ENCODE data around the gene GMDS. TPM values are rescaled to one million over a fixed set of nuclear protein-coding genes. Genes with fewer than 3 reads are reported as not detected.
A peak's percentile ranks its signal among the peaks of the same experiment; 100 is the strongest.

Gene GMDS
- total RNA-seq, 1 donor from 2014 or later: 19.9 TPM

- Histone ChIP-seq H3K27me3 (no peaks in the 10 kb centered on the region), H3K36me3 (no peaks in the 10 kb centered on the region), H3K9me3 (no peaks in the 10 kb centered on the region), H3K27ac (no peak overlapping the region), H3K4me3 (no peak overlapping the region), H3K4me1 (peaks cover 3 to 16% of the 10 kb centered on the region in 2 donors)
- intact Hi-C loops (cut with DNase I): no loop called here
- TF ChIP-seq, protein P1, sequence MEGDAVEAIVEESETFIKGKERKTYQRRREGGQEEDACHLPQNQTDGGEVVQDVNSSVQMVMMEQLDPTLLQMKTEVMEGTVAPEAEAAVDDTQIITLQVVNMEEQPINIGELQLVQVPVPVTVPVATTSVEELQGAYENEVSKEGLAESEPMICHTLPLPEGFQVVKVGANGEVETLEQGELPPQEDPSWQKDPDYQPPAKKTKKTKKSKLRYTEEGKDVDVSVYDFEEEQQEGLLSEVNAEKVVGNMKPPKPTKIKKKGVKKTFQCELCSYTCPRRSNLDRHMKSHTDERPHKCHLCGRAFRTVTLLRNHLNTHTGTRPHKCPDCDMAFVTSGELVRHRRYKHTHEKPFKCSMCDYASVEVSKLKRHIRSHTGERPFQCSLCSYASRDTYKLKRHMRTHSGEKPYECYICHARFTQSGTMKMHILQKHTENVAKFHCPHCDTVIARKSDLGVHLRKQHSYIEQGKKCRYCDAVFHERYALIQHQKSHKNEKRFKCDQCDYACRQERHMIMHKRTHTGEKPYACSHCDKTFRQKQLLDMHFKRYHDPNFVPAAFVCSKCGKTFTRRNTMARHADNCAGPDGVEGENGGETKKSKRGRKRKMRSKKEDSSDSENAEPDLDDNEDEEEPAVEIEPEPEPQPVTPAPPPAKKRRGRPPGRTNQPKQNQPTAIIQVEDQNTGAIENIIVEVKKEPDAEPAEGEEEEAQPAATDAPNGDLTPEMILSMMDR (IDR thresholded peaks at IDR 0.05): no peak
- no peak for DNase-seq (ENCODE audit: low spot score in 2 of 2)
These were observed 454.7 kb downstream of the GMDS start for GRCh38 chr6:1790684-1791083.

GRCh38 chr6:1789092-1789491, 456.3 kb downstream of the GMDS start:
- TF ChIP-seq, protein P1 (IDR thresholded peaks at IDR 0.05): no peak
- peak overlapping the region in 1 of 2 donors; percentile 23 for H3K27ac ChIP-seq
- H3K4me3 ChIP-seq: no peak overlapping the region

DNA sequence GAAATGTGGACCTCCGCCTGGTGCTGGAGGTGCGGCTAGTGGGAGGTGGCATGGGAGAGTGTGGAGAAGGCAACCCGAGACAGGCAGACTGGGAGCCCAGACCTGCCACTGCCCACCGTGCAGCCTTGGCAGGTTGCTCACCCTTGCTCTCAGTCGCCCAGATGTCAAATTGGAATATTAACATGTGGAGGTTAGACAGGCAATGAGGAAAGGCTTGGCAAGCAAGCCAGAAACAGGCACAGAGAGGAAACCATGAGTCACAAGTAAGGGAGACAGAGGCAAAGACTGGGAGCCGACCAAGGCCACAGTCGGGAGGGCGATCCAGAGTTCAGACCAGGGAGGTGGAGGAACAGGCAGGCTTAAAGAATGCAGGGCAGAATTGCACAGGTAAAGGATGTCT, 457.5 kb downstream of the GMDS start:
- no peaks in the 10 kb centered on the region for H3K27me3 ChIP-seq
- H3K4me1 ChIP-seq: peaks cover 3 to 16% of the 10 kb centered on the region in 2 donors
- TF ChIP-seq, protein P1 (IDR thresholded peaks at IDR 0.05): no peak
- no peaks in the 10 kb centered on the region for H3K36me3 ChIP-seq
- intact Hi-C loops (cut with DNase I): loop anchor here (5.0 kb wide), 2 partner anchors 86 to 166 kb away; no protein-coding TSS in a partner anchor
- DNase-seq (ENCODE audit: low spot score in 2 of 2): peak; percentile 54 to 91
- peak overlapping the region; percentile 29 to 47 for H3K27ac ChIP-seq
- no peak overlapping the region for H3K4me3 ChIP-seq
- no peaks in the 10 kb centered on the region for H3K9me3 ChIP-seq

More at GRCh38 chr6:1789092-1789491, 456.3 kb downstream of the GMDS start:
- DNase-seq (ENCODE audit: low spot score in 2 of 2): no peak
- intact Hi-C loops (cut with DNase I): loop anchor here (5.0 kb wide), 2 partner anchors 87 to 167 kb away; no protein-coding TSS in a partner anchor
- Histone ChIP-seq H3K9me3 (no peaks in the 10 kb centered on the region), H3K36me3 (no peaks in the 10 kb centered on the region), H3K27me3 (no peaks in the 10 kb centered on the region), H3K4me1 (peaks cover 3 to 16% of the 10 kb centered on the region in 2 donors)

DNA sequence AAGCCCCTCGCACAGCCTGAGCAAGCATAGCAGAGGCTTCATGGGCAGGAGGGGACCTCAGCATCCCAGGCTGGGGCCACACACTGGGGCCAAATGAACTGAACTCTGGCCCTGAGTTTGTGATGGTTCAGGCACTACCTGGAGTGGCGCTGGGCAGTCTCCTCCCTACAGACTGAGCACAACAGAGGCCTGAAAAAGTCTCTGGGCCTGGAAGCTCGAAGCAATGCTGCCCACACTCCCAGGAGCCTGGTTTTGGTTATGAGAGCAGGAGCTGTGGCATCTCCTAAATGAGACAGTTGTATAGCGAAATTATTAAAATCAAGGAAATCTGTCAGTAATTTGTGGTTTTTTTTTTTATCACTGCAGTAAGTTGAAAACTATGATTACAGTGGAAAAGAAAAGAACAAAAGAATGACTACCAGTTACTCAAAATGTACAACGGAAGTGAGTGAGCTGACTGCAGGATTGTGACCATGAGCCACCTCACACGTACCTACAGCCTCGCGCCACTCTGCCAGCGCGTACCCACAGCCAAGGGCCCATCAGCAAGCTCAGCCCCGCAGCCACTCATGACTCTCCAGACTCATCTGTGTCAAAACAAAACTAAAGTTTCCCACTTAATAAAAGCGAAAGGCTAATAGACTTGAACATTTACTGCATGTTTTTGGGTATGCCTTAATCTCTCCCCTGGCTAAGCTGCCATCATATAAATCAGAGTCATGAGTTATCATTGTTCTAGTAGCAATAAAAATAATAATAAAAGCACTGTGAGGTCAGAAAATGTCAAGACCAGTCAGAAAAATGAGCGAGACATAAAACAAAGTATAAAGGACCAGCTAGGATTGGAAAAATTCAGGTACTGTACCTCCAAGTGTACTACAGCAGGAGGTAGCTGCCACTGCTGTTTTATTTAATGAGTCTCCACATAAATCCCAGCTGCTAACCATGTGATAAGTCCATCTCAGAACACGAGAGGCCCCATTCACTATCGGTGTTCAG, 458.7 kb downstream of the GMDS start:
- Histone ChIP-seq H3K4me3 (no peak overlapping the region), H3K9me3 (no peaks in the 10 kb centered on the region), H3K27me3 (no peaks in the 10 kb centered on the region), H3K36me3 (no peaks in the 10 kb centered on the region), H3K27ac (peak overlapping the region in 1 of 2 donors; percentile 29), H3K4me1 (peaks cover 3 to 21% of the 10 kb centered on the region in 2 donors)
- TF ChIP-seq, protein P1 (IDR thresholded peaks at IDR 0.05): no peak
- intact Hi-C loops (cut with DNase I): loop anchor here (5.0 kb wide), 2 partner anchors 84 to 164 kb away; no protein-coding TSS in a partner anchor
- no peak for DNase-seq (ENCODE audit: low spot score in 2 of 2)

DNA sequence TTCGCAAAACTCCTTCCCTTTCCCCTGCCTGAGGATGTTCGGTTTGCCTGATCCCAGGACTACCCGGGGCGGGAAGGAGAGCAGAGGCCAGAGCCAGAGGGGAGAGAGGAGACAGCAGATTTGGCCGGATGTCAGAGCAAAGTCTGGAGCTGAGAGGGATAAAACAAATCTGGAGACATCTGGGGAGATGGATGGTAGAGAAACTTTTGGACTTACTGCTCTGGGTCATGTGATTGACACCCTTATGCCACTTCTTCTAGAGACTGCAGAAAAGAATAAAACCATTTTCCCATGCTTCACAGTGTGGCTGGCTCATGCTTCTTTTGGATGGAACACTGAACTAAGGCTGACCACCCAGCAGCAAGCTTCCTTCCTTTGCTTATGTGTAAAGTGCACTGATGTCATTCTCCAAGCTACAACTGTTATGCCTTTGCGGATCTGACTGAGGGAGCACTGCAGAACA, 461.0 kb downstream of the GMDS start:
- Histone ChIP-seq H3K36me3 (no peaks in the 10 kb centered on the region), H3K4me3 (no peak overlapping the region), H3K27ac (peak overlapping the region in 1 of 2 donors; percentile 6), H3K27me3 (no peaks in the 10 kb centered on the region), H3K9me3 (no peaks in the 10 kb centered on the region), H3K4me1 (peaks cover 6 to 25% of the 10 kb centered on the region in 2 donors)
- intact Hi-C loops (cut with DNase I): loop anchor here (5.0 kb wide), 1 partner anchor 33 kb away; no protein-coding TSS in a partner anchor
- TF ChIP-seq, protein P1 (IDR thresholded peaks at IDR 0.05): no peak
- DNase-seq (ENCODE audit: low spot score in 2 of 2): no peak
